Activated CD8-positive, alpha-beta memory T cell treated with anti-CD3 and anti-CD28 coated beads, Interleukin-2, amount 10 ng/mL, durations not matched to agents 7 days and 5 days (primary cell): ENCODE results near the gene CYTH3. TPM values are rescaled to one million over a fixed set of nuclear protein-coding genes. Genes with fewer than 3 reads are reported as not detected.

Experiments
- ATAC-seq: fragments of 150-1000 bp; cut with Tn5 transposase; one replicate; pipeline ENCODE4 v1.10.0; 2021; ENCODE audit warnings: moderate library complexity
- CTCF ChIA-PET: fragments of 350-600 bp; sonication (Branson Sonifier 250); formaldehyde crosslinking; loops from one replicate; lab custom pipeline; 2021; ENCODE audit warnings: antibody characterized with exemption; lab: Charles Lee
- DNase-seq: peaks from one replicate; pipeline ENCODE4 v3.0.0-alpha.2; 2020
- H3K27ac Mint-ChIP-seq: one replicate; pipeline ENCODE4 v1.8.0; 2021; ENCODE audit warnings: mild to moderate bottlenecking, mixed read lengths
- H3K27me3 Mint-ChIP-seq: one replicate; pipeline ENCODE4 v1.8.0; 2021; ENCODE audit warnings: mixed read lengths
- H3K36me3 Mint-ChIP-seq: one replicate; pipeline ENCODE4 v1.8.0; 2021; ENCODE audit warnings: mild to moderate bottlenecking, mixed read lengths
- H3K4me1 Mint-ChIP-seq: one replicate; pipeline ENCODE4 v1.8.0; 2021; ENCODE audit warnings: mixed read lengths
- H3K4me3 Mint-ChIP-seq: one replicate; pipeline ENCODE4 v1.8.0; 2021; ENCODE audit warnings: mild to moderate bottlenecking, moderate library complexity, mixed read lengths
- H3K9me3 Mint-ChIP-seq: one replicate; pipeline ENCODE4 v1.8.0; 2022; ENCODE audit warnings: low read depth, mixed read lengths
- total RNA-seq, 2 experiments: library from RNA; stranded (reverse); gene quantifications; one replicate each; pipeline ENCODE4 v1.2.3, GENCODE V29; 2021

CYTH3 gene
- total RNA-seq, 2 experiments from 2014 or later = 0.73 to 1.3 TPM

DNA sequence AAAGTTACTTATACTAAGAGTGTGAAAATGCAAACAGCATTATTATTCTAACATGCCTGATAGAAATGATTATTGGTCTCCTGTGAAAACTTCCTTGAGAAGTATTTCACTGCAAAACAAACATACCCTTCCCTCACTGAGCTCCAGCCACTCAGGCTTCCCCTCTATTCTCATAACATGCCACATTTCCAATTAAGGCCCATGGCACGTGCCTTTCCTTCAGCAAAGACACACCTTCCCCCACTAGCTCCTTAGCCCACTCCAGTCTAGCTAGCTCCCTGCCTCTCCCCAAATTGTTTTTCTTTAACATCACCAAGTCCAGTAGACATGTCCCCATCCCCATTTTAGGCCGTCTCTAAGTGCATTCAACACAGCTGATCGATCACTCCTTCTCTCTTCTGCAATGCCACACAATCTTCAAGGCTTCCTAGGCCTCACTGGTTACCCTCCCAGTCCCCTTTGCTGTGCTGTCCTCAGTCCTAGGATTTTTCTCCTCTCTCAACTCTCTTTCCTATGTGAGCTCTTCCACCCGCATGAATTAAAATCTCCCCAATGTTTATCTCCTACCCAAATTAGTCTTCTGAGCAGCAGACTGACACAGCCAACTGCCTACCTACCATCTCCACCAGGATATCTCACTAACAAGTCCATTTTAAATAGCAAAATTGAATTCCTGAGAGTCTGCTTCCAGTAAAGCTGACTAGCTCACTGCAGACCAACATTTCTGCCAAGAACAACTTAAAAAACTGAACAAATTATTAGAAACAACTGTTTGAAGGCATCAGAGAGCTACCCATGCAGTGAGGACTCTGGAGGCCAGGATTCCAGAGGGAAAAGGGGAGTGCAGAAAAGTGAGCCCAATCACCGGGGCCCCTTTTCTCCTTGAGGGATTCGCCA lies 11.9 kb downstream of the CYTH3 start:
- Mint-ChIP-seq H3K4me1 (peaks cover 24% of the 10 kb centered on the region), H3K4me3 (no peak overlapping the region), H3K9me3 (no peaks in the 10 kb centered on the region), H3K27ac (no peak overlapping the region), H3K27me3 (peaks cover 53% of the 10 kb centered on the region), H3K36me3 (no peaks in the 10 kb centered on the region)
- CTCF ChIA-PET = interaction anchor here (1.2 to 2.1 kb wide), 2 partner anchors 9 to 11 kb away, joined by 3 to 6 read pairs; no protein-coding TSS in a partner anchor
- DNase-seq = no peak
- ATAC-seq = no peak

DNA sequence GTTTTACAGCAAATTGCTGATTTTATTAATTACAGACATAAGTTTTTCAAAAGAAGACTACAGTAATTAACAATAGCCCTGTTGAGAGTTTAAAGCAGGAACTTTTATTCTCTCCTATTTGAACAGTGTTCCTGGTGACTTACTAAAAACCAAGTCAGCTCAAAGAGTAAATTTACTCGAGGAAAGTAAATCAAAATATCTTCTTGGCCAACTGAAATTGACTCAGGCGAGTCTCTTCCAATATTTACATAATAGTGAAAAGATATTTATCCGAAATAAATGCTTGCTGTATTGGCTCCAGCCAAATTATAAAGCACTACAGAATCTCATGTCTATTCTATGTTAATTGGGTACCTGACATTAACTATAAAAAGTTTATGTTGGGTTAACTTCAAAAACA lies 13.2 kb downstream of the CYTH3 start:
- DNase-seq = no peak
- no peaks in the 10 kb centered on the region for H3K9me3 Mint-ChIP-seq
- H3K27ac Mint-ChIP-seq = no peak overlapping the region
- no peak overlapping the region for H3K4me3 Mint-ChIP-seq
- H3K36me3 Mint-ChIP-seq = no peaks in the 10 kb centered on the region
- no peak for ATAC-seq
- peaks cover 24% of the 10 kb centered on the region for H3K4me1 Mint-ChIP-seq
- CTCF ChIA-PET = no interaction called here
- H3K27me3 Mint-ChIP-seq = peaks cover 63% of the 10 kb centered on the region

GRCh38 chr7:6258440-6259182 lies 13.8 kb downstream of the CYTH3 start:
- Mint-ChIP-seq H3K9me3 (no peaks in the 10 kb centered on the region), H3K27me3 (peaks cover 65% of the 10 kb centered on the region), H3K27ac (no peak overlapping the region), H3K36me3 (no peaks in the 10 kb centered on the region), H3K4me3 (no peak overlapping the region), H3K4me1 (peaks cover 24% of the 10 kb centered on the region)
- DNase-seq (no peak), ATAC-seq (no peak)
- CTCF ChIA-PET = no interaction called here

GRCh38 chr7:6257675-6258074 lies 14.7 kb downstream of the CYTH3 start:
- Mint-ChIP-seq H3K4me3 (no peak overlapping the region), H3K27me3 (peaks cover 63% of the 10 kb centered on the region), H3K36me3 (no peaks in the 10 kb centered on the region), H3K27ac (no peak overlapping the region), H3K9me3 (no peaks in the 10 kb centered on the region), H3K4me1 (peaks cover 24% of the 10 kb centered on the region)
- DNase-seq = no peak
- CTCF ChIA-PET = no interaction called here
- no peak for ATAC-seq

- Mint-ChIP-seq H3K4me1 (peaks cover 24% of the 10 kb centered on the region), H3K36me3 (no peaks in the 10 kb centered on the region), H3K27me3 (peaks cover 64% of the 10 kb centered on the region)
These were observed 15.5 kb downstream of the CYTH3 start for GRCh38 chr7:6256677-6257535.

GRCh38 chr7:6256109-6256483 lies 16.3 kb downstream of the CYTH3 start:
- H3K27ac Mint-ChIP-seq = no peak overlapping the region
- peaks cover 25% of the 10 kb centered on the region for H3K4me1 Mint-ChIP-seq
- CTCF ChIA-PET = no interaction called here
- DNase-seq (no peak), ATAC-seq (no peak)
- H3K4me3 Mint-ChIP-seq = no peak overlapping the region
- no peaks in the 10 kb centered on the region for H3K9me3 Mint-ChIP-seq
- peaks cover 70% of the 10 kb centered on the region for H3K27me3 Mint-ChIP-seq
- H3K36me3 Mint-ChIP-seq = no peaks in the 10 kb centered on the region

More at GRCh38 chr7:6256677-6257535, 15.5 kb downstream of the CYTH3 start:
- CTCF ChIA-PET = no interaction called here
- ATAC-seq (peak; percentile 55), DNase-seq (peak; percentile 46)
- no peaks in the 10 kb centered on the region for H3K9me3 Mint-ChIP-seq
- H3K4me3 Mint-ChIP-seq = no peak overlapping the region
- no peak overlapping the region for H3K27ac Mint-ChIP-seq

DNA sequence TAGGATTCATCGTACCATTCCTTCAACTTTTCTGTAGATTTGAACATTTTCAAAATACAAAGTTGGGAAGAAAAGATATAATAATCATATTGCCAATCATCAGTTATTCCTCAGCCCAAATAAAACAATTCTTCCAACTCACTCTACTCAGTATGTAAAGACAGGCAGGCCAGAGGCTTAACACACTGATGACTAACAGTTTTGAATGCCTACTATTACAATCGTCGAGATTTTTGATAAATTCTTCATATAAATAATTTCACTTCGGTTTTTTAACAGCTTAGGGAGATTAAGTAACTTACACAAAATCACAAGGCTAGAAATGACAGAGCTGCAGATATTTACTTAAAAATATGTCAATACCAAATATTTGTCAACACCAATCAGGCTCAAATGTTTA lies 17.6 kb downstream of the CYTH3 start:
- Mint-ChIP-seq H3K4me3 (no peak overlapping the region), H3K9me3 (no peaks in the 10 kb centered on the region), H3K36me3 (no peaks in the 10 kb centered on the region), H3K27me3 (peaks cover 71% of the 10 kb centered on the region), H3K27ac (no peak overlapping the region), H3K4me1 (peaks cover 32% of the 10 kb centered on the region)
- CTCF ChIA-PET = interaction anchor here (0.6 kb wide), 1 partner anchor 234 kb away, joined by 3 read pairs; no protein-coding TSS in a partner anchor
- DNase-seq (no peak), ATAC-seq (no peak)

DNA sequence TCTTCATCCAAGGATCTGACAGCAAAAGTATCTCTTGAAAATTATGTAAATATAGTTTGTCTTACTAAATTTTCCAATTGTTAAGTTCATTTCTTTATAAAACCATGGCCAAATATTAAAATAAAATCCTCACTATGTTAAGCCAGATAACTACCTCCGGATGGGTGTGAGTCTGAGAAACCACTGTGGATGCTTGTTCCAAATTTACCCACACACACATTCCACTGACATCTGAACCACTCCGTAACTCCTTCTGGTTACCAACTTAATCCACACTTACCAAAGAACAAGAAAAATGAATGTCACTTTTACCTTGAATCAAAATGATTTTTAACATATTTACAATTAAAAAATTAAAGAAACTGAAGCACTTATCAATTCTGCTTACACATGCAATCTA lies 19.7 kb downstream of the CYTH3 start:
- CTCF ChIA-PET = no interaction called here

DNA sequence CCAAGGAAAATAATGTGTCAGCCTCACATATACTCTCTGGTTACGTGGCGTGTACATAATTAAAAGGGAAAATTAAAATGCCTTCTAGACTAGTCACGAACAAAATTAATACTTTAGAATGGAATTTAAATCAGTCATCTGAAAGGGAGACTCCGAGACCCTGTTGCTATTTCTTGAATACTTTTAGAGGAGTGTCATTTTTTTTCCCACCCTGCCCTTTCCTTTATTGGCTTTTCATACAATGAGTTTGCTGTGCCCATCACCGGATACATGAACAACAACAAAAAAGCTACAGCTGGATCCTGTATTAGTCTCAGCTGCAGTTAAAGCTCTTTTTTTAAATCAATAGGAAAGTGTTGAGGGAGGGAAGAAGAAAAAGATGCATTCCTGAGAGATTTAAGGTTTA lies 20.1 kb downstream of the CYTH3 start:
- Mint-ChIP-seq H3K36me3 (no peaks in the 10 kb centered on the region), H3K4me1 (peaks cover 20% of the 10 kb centered on the region), H3K9me3 (no peaks in the 10 kb centered on the region), H3K27ac (no peak overlapping the region), H3K27me3 (peaks cover 72% of the 10 kb centered on the region), H3K4me3 (no peak overlapping the region)
- CTCF ChIA-PET = no interaction called here
- ATAC-seq (no peak), DNase-seq (no peak)

More for the DNA sequence above, 19.7 kb downstream of the CYTH3 start:
- H3K4me3 Mint-ChIP-seq = no peak overlapping the region
- H3K4me1 Mint-ChIP-seq = peaks cover 23% of the 10 kb centered on the region
- no peak for DNase-seq
- H3K27me3 Mint-ChIP-seq = peaks cover 74% of the 10 kb centered on the region
- no peak overlapping the region for H3K27ac Mint-ChIP-seq
- no peak for ATAC-seq
- no peaks in the 10 kb centered on the region for H3K9me3 Mint-ChIP-seq
- no peaks in the 10 kb centered on the region for H3K36me3 Mint-ChIP-seq

DNA sequence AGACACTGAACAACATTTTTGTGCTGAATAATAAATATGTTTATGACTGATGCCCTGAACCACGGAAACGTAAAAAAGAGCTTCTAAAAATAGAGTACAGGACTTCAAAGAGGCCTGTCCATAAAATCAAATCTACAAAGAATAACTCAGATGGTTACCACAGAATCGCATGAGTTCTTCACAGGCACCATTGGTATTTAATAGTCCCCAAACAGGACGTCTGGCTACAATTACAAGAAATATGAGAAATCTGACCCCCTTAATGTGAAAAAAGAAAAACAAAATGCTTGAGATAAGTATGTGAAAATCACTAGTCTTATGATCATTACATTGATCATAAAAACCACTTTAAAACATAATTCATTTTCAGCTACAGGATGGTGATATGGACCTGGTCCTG lies 20.8 kb downstream of the CYTH3 start:
- Mint-ChIP-seq H3K9me3 (no peaks in the 10 kb centered on the region), H3K4me3 (no peak overlapping the region), H3K4me1 (peaks cover 14% of the 10 kb centered on the region), H3K27ac (no peak overlapping the region), H3K27me3 (peaks cover 74% of the 10 kb centered on the region), H3K36me3 (no peaks in the 10 kb centered on the region)
- no peak for DNase-seq
- CTCF ChIA-PET = no interaction called here
- no peak for ATAC-seq

GRCh38 chr7:6250364-6250833 lies 22.0 kb downstream of the CYTH3 start:
- DNase-seq (peak; percentile 57), ATAC-seq (peak; percentile 65)
- no peaks in the 10 kb centered on the region for H3K36me3 Mint-ChIP-seq
- no peak overlapping the region for H3K27ac Mint-ChIP-seq
- H3K9me3 Mint-ChIP-seq = no peaks in the 10 kb centered on the region
- H3K27me3 Mint-ChIP-seq = peaks cover 68% of the 10 kb centered on the region
- H3K4me1 Mint-ChIP-seq = peaks cover 8% of the 10 kb centered on the region
- no peak overlapping the region for H3K4me3 Mint-ChIP-seq
- CTCF ChIA-PET = no interaction called here

- Mint-ChIP-seq H3K27me3 (peaks cover 61% of the 10 kb centered on the region), H3K36me3 (no peaks in the 10 kb centered on the region), H3K4me1 (peaks cover 8% of the 10 kb centered on the region), H3K4me3 (no peak overlapping the region), H3K9me3 (no peaks in the 10 kb centered on the region), H3K27ac (no peak overlapping the region)
- DNase-seq (no peak), ATAC-seq (no peak)
- CTCF ChIA-PET = no interaction called here
These were observed 23.4 kb downstream of the CYTH3 start for GRCh38 chr7:6249043-6249442.

DNA sequence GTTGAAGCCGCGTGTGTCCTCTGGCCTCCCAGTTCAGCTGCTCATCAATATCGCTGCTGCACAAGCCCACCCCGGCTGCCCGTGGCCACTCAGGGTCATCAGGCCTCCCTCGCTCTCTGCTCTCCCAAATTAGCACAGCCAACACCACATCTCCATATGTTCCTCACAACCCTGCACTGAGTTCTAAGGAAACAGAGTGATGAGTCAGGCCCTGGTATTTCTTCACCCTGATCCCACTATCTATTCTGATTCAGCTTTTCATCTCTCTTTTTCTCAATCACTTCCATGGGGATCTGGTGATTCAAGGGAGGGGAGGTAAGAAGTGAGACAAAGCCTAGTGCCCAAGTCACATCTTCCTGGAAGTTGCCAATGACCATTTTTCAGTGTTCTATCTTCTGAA lies 23.8 kb downstream of the CYTH3 start:
- H3K4me1 Mint-ChIP-seq = peaks cover 8% of the 10 kb centered on the region
- peaks cover 59% of the 10 kb centered on the region for H3K27me3 Mint-ChIP-seq
- CTCF ChIA-PET = no interaction called here
- H3K27ac Mint-ChIP-seq = no peak overlapping the region
- no peaks in the 10 kb centered on the region for H3K9me3 Mint-ChIP-seq
- no peak overlapping the region for H3K4me3 Mint-ChIP-seq
- ATAC-seq = no peak
- no peak for DNase-seq
- H3K36me3 Mint-ChIP-seq = no peaks in the 10 kb centered on the region
